ENCODE data around the gene GNA12.
A peak's percentile ranks its signal among the peaks of the same experiment; 100 is the strongest.

The GNA12 gene

DNA sequence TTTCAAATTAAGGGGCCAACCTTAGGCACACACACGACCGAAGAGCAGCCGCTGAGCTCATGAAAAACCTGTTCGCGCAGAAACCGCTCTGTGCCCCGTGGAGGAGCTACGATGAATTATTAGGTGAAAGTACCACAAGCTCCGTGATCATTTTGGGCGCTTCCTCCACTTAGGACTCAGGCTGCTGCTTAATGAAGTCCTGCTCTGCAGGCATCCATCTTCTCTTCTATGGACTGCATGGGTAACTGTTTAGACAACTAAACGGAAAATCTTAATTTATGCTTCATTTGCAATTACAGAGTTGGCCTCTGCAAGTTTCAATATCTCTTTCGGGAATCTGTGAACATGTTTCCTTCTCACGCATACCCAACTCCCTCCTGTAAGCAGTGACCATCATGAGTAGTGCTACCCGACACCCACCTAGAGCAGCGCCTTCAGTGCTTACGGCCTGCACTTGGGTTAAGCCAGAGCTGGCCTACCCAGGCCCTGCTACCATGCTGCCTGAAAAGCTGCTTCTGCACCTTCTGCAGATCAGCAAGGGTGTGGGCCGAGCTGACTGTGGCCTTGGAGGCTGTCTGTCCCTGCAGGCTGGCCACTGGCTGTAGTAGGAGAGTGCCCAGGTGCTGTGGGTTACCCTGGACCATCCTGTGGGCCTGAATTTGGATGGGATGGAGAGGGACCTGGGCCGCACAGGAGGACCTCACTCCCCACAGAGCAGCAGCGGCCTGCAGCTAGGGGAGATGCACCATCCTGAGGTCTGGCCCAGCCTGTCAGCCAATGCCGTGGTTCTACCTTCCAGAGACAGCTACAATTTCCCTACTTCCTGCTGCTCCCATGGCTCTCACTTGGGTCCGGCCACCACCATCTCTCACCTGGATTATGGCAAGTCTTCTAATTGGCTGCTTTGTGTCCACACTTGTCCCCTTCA, 36.0 kb downstream of the GNA12 start:
- DNase-seq (ENCODE audit: insufficient read length, low spot score) (peak; percentile 47), FAIRE-seq (peak; percentile 80)
- TF ChIP-seq SPI1 (IDR thresholded peaks at IDR 0.05; ENCODE audit: low read depth, low read length) (no peak), POU2F2 (IDR thresholded peaks at IDR 0.05; ENCODE audit: low read depth, low read length) (peak; percentile 53), POLR2AphosphoS5 (IDR thresholded peaks at IDR 0.05; ENCODE audit: low read depth, low read length) (0 out of 2 replicates have a peak, but pooled peaks have one; percentile 12), POLR2A (IDR thresholded peaks at IDR 0.05; ENCODE audit: low read depth, low read length) (peak; percentile 67), TAF1 (IDR thresholded peaks at IDR 0.05; ENCODE audit: low read depth, low read length) (no peak; the same call in 1 of the 2 replicates), PAX5 (IDR thresholded peaks at IDR 0.05; ENCODE audit: insufficient read depth, low read length, severe bottlenecking) (no peak)

DNA sequence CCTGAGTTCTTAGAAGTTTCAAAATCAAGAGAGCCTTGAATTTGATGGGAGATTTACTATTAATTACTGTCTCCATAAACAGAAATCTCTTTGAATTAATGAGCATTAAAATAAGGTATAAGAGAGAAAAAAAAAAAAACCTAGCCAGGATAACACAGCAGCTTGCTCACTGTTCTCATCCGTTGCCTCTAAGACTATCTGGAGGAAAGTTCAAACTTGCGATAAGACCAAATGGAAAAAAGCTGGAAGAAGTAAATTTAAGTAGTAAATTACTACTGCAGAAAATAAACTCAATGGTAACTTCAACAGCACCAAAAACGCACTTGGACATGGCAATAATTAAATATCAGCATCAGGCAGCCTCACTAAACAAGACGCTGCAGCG, 36.7 kb downstream of the GNA12 start:
- TF ChIP-seq POLR2AphosphoS5 (IDR thresholded peaks at IDR 0.05; ENCODE audit: low read depth, low read length) (no peak), SPI1 (IDR thresholded peaks at IDR 0.05; ENCODE audit: low read depth, low read length) (no peak), PAX5 (IDR thresholded peaks at IDR 0.05; ENCODE audit: insufficient read depth, low read length, severe bottlenecking) (no peak)
- no peak for DNase-seq (ENCODE audit: insufficient read length, low spot score)
- FAIRE-seq, result no peak

DNA sequence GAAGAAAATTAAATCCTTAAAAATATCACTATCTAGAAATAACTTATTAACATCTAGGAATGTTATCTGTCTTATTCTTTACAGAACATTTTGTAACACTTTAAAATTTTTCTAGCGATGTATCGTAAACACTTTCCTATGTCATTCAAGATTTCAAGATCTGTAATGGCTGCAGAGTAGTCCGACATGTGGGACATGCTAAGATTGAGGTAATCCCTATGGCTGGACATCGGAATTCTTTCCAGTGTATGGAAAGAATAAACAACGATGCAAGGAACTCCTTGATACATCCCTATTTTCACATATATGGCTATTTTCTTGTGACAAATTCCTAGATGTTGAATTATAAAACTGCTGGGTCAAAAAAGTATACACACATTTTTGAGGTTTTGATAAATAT, 37.5 kb downstream of the GNA12 start:
- FAIRE-seq, result no peak
- no peak for TF ChIP-seq PAX5 (IDR thresholded peaks at IDR 0.05; ENCODE audit: insufficient read depth, low read length, severe bottlenecking)
- DNase-seq (ENCODE audit: insufficient read length, low spot score), result no peak

DNA sequence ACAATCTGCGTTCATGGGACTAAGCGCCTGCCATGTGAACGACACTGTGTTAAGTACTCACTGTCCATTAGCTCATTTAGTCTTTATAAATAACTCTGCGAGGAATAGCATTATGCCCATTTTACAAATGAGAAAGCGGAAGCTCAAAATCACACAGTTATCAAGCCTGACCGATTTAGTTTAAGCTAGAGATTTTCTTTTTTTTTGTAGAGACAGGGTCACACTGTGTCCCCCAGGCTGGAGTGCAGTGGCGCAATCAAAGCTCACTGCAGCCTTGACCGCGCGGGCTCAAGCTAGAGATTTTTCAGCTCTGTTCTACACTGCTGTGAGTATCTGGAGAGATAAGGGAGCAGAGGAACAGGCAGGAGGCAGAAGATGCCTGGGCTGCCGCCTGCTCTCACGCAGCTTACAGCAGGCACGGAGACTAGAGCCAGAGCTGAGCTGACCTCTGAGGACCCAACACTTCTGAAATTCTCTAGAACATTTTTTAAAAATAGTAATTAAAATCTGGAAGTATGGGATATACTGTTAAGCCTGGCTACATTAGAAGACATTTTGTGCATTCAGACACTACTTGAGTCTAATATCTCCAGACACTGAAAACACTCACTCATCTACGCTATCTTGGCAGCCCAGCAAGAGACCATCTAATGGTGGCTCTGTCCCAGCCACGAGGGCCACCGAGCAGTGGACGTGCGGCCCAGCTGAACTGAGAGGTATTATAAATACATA, 38.7 kb downstream of the GNA12 start:
- DNase-seq (ENCODE audit: insufficient read length, low spot score), result no peak
- no peak for TF ChIP-seq POU2F2 (IDR thresholded peaks at IDR 0.05; ENCODE audit: low read depth, low read length)
- TF ChIP-seq PAX5 (IDR thresholded peaks at IDR 0.05; ENCODE audit: insufficient read depth, low read length, severe bottlenecking), result no peak
- TF ChIP-seq TAF1 (IDR thresholded peaks at IDR 0.05; ENCODE audit: low read depth, low read length), result no peak
- no peak for TF ChIP-seq POLR2AphosphoS5 (IDR thresholded peaks at IDR 0.05; ENCODE audit: low read depth, low read length)
- TF ChIP-seq SPI1 (IDR thresholded peaks at IDR 0.05; ENCODE audit: low read depth, low read length), result no peak
- TF ChIP-seq POLR2A (IDR thresholded peaks at IDR 0.05; ENCODE audit: low read depth, low read length), result no peak
- no peak for FAIRE-seq

DNA sequence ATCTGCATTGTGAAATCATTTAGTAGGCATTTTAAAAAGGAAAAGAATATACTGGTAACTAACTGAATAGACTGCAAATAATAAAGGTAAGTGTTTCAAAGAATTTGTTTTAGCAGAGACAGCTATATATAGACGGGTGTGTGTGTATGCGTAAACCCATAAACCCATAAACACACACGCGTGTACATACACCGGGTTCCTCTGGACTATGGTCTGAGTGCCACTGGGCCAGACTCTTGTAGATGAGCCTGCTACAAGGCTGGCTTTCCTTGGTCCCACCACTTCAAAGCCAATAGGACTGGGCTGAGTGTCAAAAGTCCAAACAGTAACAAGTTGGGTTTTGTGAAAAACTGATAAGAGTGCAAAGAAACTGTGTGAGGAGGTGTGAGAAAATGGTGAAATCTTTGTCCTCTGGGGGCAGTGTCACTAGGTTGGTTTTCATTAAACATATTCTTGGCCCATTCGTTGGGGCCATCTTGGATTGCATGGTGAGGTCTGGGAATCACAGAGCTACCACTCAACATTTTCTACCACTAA, 39.8 kb downstream of the GNA12 start:
- no peak for FAIRE-seq
- no peak for TF ChIP-seq PAX5 (IDR thresholded peaks at IDR 0.05; ENCODE audit: insufficient read depth, low read length, severe bottlenecking)
- no peak for TF ChIP-seq POLR2AphosphoS5 (IDR thresholded peaks at IDR 0.05; ENCODE audit: low read depth, low read length)
- TF ChIP-seq POU2F2 (IDR thresholded peaks at IDR 0.05; ENCODE audit: low read depth, low read length), result no peak
- TF ChIP-seq SPI1 (IDR thresholded peaks at IDR 0.05; ENCODE audit: low read depth, low read length), result no peak
- TF ChIP-seq POLR2A (IDR thresholded peaks at IDR 0.05; ENCODE audit: low read depth, low read length), result no peak
- TF ChIP-seq TAF1 (IDR thresholded peaks at IDR 0.05; ENCODE audit: low read depth, low read length), result no peak
- no peak for DNase-seq (ENCODE audit: insufficient read length, low spot score)

DNA sequence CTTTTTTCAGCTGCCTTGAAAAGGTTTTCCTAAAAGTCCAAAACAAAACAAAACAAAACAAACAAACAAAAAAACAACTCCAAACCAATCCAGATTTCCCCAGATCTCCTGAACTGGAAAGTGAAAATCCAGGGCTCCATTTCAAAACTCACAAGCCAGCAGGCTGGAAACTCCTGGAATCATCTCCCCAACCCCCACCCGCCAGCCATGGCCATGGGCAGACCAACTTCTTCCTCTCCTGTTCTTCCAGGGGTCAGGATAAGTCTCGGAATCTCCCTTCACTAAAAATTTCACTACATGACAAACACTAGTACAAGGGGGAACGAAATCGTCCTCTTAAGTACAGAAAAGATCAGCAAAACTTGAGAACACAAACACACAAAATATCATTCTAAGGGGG, 40.4 kb downstream of the GNA12 start:
- DNase-seq (ENCODE audit: insufficient read length, low spot score) (no peak), FAIRE-seq (no peak)

DNA sequence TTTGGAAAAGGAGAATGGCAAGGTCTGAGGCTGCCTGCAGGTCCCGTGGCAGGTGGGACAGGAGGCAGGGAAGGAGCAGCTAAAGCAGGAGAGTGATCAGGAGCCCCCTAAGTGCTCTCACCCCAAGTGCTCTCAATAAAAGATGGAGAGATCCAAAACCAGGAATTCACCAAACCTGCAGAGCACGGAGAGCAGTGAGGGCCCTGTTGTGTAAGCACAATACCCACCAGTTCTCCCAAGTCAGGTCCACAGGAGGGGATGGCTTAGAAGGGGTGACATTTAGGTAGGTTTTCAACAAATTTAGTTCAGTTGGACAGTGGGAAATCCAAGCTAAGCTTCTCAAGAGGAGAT, 40.8 kb downstream of the GNA12 start:
- no peak for DNase-seq (ENCODE audit: insufficient read length, low spot score)
- FAIRE-seq, result no peak
- TF ChIP-seq SPI1 (IDR thresholded peaks at IDR 0.05; ENCODE audit: low read depth, low read length), result no peak
- TF ChIP-seq POLR2A (IDR thresholded peaks at IDR 0.05; ENCODE audit: low read depth, low read length), result no peak
- TF ChIP-seq PAX5 (IDR thresholded peaks at IDR 0.05; ENCODE audit: insufficient read depth, low read length, severe bottlenecking), result no peak
- TF ChIP-seq POLR2AphosphoS5 (IDR thresholded peaks at IDR 0.05; ENCODE audit: low read depth, low read length), result no peak
- no peak for TF ChIP-seq POU2F2 (IDR thresholded peaks at IDR 0.05; ENCODE audit: low read depth, low read length)
- no peak for TF ChIP-seq TAF1 (IDR thresholded peaks at IDR 0.05; ENCODE audit: low read depth, low read length)

More for the DNA sequence above, 40.4 kb downstream of the GNA12 start:
- TF ChIP-seq TAF1 (IDR thresholded peaks at IDR 0.05; ENCODE audit: low read depth, low read length) (no peak), PAX5 (IDR thresholded peaks at IDR 0.05; ENCODE audit: insufficient read depth, low read length, severe bottlenecking) (no peak), POU2F2 (IDR thresholded peaks at IDR 0.05; ENCODE audit: low read depth, low read length) (no peak), POLR2A (IDR thresholded peaks at IDR 0.05; ENCODE audit: low read depth, low read length) (no peak), SPI1 (IDR thresholded peaks at IDR 0.05; ENCODE audit: low read depth, low read length) (no peak), POLR2AphosphoS5 (IDR thresholded peaks at IDR 0.05; ENCODE audit: low read depth, low read length) (no peak)

DNA sequence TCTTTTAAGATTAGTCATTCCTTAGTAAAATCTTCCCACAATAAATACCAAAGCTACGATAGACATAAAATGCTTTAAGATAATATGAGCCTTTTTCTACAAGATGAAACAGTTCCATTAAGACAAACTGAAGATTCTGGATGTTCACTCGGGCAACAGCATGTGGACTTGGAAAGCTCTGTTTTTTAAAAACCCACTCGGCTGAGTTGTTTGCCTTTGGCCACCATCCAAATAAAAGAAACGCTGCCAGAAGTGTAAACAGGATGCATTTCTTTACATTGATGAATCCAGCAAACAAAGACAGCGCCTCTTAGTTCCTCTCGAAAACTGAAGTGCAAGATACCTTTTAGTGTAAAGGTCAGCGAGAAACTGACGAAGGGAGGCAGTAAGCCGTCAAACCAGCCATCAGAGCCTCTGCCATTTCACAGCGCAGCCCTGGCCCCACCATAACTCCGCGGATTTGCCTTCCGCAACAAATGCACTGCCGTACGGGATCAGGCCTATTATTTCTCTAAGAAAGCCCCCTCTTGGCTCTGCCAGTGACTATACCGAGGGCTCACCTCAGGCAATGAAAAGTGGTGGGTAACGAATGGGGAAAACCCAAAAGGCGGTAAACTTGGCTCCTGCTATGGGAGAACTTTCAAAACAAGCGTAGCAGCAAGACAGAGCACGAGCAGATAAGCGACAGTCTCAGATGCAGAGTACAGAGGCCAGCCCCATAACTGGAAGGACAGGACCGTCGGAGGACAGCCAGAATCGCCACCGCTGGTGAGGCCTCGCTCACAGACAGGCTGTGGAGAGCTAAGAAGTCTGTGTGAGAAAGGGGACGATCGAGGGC, 41.4 kb downstream of the GNA12 start:
- TF ChIP-seq POLR2AphosphoS5 (IDR thresholded peaks at IDR 0.05; ENCODE audit: low read depth, low read length), result no peak
- DNase-seq (ENCODE audit: insufficient read length, low spot score) (no peak), FAIRE-seq (no peak)

DNA sequence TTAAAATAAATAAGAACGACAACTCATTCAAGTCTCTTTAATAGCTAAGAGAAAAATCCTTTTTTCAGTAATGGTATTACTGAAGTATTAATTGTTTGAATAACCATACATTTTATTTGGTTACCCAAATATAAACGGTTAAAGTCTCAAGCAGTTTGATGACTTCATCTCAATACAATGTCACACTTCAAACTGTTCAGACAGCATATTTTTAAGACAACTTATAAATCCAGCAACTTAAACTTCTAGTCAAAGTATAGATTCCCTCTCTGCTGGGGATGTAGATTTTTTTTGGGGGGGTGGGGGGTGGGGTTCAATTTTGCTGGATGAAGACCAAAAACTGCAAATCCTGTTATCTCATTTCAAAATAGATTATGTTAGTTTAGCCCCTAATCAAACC, 42.0 kb downstream of the GNA12 start:
- DNase-seq (ENCODE audit: insufficient read length, low spot score), result no peak
- no peak for FAIRE-seq
- TF ChIP-seq POLR2A (IDR thresholded peaks at IDR 0.05; ENCODE audit: low read depth, low read length) (no peak), POLR2AphosphoS5 (IDR thresholded peaks at IDR 0.05; ENCODE audit: low read depth, low read length) (no peak), SPI1 (IDR thresholded peaks at IDR 0.05; ENCODE audit: low read depth, low read length) (no peak), POU2F2 (IDR thresholded peaks at IDR 0.05; ENCODE audit: low read depth, low read length) (no peak), PAX5 (IDR thresholded peaks at IDR 0.05; ENCODE audit: insufficient read depth, low read length, severe bottlenecking) (no peak), TAF1 (IDR thresholded peaks at IDR 0.05; ENCODE audit: low read depth, low read length) (no peak)

Measured in GM12891 (cell line).